ENCODE data around the gene AGTRAP.
A peak's percentile ranks its signal among the peaks of the same experiment; 100 is the strongest.

Gene AGTRAP

GRCh38 chr1:11706292-11706691 lies 29.6 kb upstream of the AGTRAP start:
- Histone ChIP-seq H3K4me1 (ENCODE audit: control extremely low read depth in 1 of 4, control insufficient read depth in 4 of 4, insufficient read depth in 4 of 4, low read length in 3 of 4) (peaks cover 0 to 7% (median 1%) of the 10 kb centered on the region in 4 experiments), H3K36me3 (ENCODE audit: control insufficient read depth in 4 of 4, insufficient read depth in 4 of 4, low read length in 3 of 4) (no peaks in the 10 kb centered on the region), H3K27me3 (replicated peaks in 2 of 5; ENCODE audit: control insufficient read depth in 4 of 5, insufficient read depth in 5 of 5, low read length in 4 of 5) (peaks cover 0 to 35% (median 21%) of the 10 kb centered on the region in 5 experiments), H3K27ac (ENCODE audit: insufficient read depth in 1 of 2, low read depth in 1 of 2, low read length in 2 of 2, poor library complexity in 1 of 2, severe bottlenecking in 2 of 2) (no peak overlapping the region), H3K4me3 (ENCODE audit: control insufficient read depth in 1 of 7, extremely low read depth in 1 of 7, insufficient read depth in 4 of 7, low read depth in 2 of 7, low read length in 6 of 7) (no peak overlapping the region), H3K9me3 (ENCODE audit: control extremely low read depth in 1 of 5, control insufficient read depth in 4 of 5, insufficient read depth in 2 of 5, low read depth in 1 of 5, low read length in 4 of 5) (no peaks in the 10 kb centered on the region)
- DNase-seq: no peak
- 96% methylated on average over 13 of the region's 14 CpGs for WGBS (ENCODE audit: insufficient coverage)
- CTCF ChIA-PET: interaction anchor here (0.7 to 5.2 kb wide), 4 partner anchors 14 to 24 kb away, joined by 3 to 24 read pairs (median 6); no protein-coding TSS in a partner anchor
- POLR2A ChIA-PET: no interaction called here

GRCh38 chr1:11707621-11708276 lies 28.2 kb upstream of the AGTRAP start:
- no peaks in the 10 kb centered on the region for H3K9me3 ChIP-seq (ENCODE audit: control extremely low read depth in 1 of 5, control insufficient read depth in 4 of 5, insufficient read depth in 2 of 5, low read depth in 1 of 5, low read length in 4 of 5)
- peaks cover 0 to 4% (median 1%) of the 10 kb centered on the region in 4 experiments for H3K4me1 ChIP-seq (ENCODE audit: control extremely low read depth in 1 of 4, control insufficient read depth in 4 of 4, insufficient read depth in 4 of 4, low read length in 3 of 4)
- no peak overlapping the region for H3K4me3 ChIP-seq (ENCODE audit: control insufficient read depth in 1 of 7, extremely low read depth in 1 of 7, insufficient read depth in 4 of 7, low read depth in 2 of 7, low read length in 6 of 7)
- peaks cover 0 to 24% (median 20%) of the 10 kb centered on the region in 5 experiments for H3K27me3 ChIP-seq (replicated peaks in 2 of 5; ENCODE audit: control insufficient read depth in 4 of 5, insufficient read depth in 5 of 5, low read length in 4 of 5)
- ChIA-PET CTCF (interaction anchor here (0.9 to 5.2 kb wide), 8 partner anchors 10 to 96 kb away, joined by 3 to 24 read pairs (median 6); partner anchors contain the start of gene FBXO6), POLR2A (no interaction called here)
- peak; percentile 35 to 70 (median 70) for DNase-seq
- no peaks in the 10 kb centered on the region for H3K36me3 ChIP-seq (ENCODE audit: control insufficient read depth in 4 of 4, insufficient read depth in 4 of 4, low read length in 3 of 4)
- H3K27ac ChIP-seq (ENCODE audit: insufficient read depth in 1 of 2, low read depth in 1 of 2, low read length in 2 of 2, poor library complexity in 1 of 2, severe bottlenecking in 2 of 2): no peak overlapping the region
- WGBS (ENCODE audit: insufficient coverage): 46% methylated on average over 14 of the region's 17 CpGs

- no peak overlapping the region for H3K4me3 ChIP-seq (ENCODE audit: control insufficient read depth in 1 of 7, extremely low read depth in 1 of 7, insufficient read depth in 4 of 7, low read depth in 2 of 7, low read length in 6 of 7)
- peak in 2 of 3 donors; percentile 50 to 73 for DNase-seq
- H3K27me3 ChIP-seq (replicated peaks in 2 of 5; ENCODE audit: control insufficient read depth in 4 of 5, insufficient read depth in 5 of 5, low read length in 4 of 5): peaks cover 0 to 18% (median 15%) of the 10 kb centered on the region in 5 experiments
- H3K9me3 ChIP-seq (ENCODE audit: control extremely low read depth in 1 of 5, control insufficient read depth in 4 of 5, insufficient read depth in 2 of 5, low read depth in 1 of 5, low read length in 4 of 5): no peaks in the 10 kb centered on the region
- H3K36me3 ChIP-seq (ENCODE audit: control insufficient read depth in 4 of 4, insufficient read depth in 4 of 4, low read length in 3 of 4): no peaks in the 10 kb centered on the region
- CTCF ChIA-PET: interaction anchor here (1.0 to 5.2 kb wide), 7 partner anchors 11 to 55 kb away, joined by 3 to 24 read pairs (median 6); partner anchors contain the start of gene FBXO2
- POLR2A ChIA-PET: interaction anchor here (1.2 kb wide), 1 partner anchor 45 kb away, joined by 3 read pairs; the partner anchor contains the start of gene FBXO6
- no peak overlapping the region for H3K27ac ChIP-seq (ENCODE audit: insufficient read depth in 1 of 2, low read depth in 1 of 2, low read length in 2 of 2, poor library complexity in 1 of 2, severe bottlenecking in 2 of 2)
- whole genome bisulfite sequencing (ENCODE audit: insufficient coverage): 88% methylated on average over 10 of the region's 11 CpGs
- H3K4me1 ChIP-seq (ENCODE audit: control extremely low read depth in 1 of 4, control insufficient read depth in 4 of 4, insufficient read depth in 4 of 4, low read length in 3 of 4): peaks cover 0 to 4% (median 1%) of the 10 kb centered on the region in 4 experiments
Measured at GRCh38 chr1:11708554-11709350, 27.2 kb upstream of the AGTRAP start.

- DNase-seq: no peak
- Histone ChIP-seq H3K4me3 (ENCODE audit: control insufficient read depth in 1 of 7, extremely low read depth in 1 of 7, insufficient read depth in 4 of 7, low read depth in 2 of 7, low read length in 6 of 7) (no peak overlapping the region), H3K27me3 (replicated peaks in 2 of 5; ENCODE audit: control insufficient read depth in 4 of 5, insufficient read depth in 5 of 5, low read length in 4 of 5) (peaks cover 0 to 13% (median 0%) of the 10 kb centered on the region in 5 experiments), H3K36me3 (ENCODE audit: control insufficient read depth in 4 of 4, insufficient read depth in 4 of 4, low read length in 3 of 4) (no peaks in the 10 kb centered on the region), H3K9me3 (ENCODE audit: control extremely low read depth in 1 of 5, control insufficient read depth in 4 of 5, insufficient read depth in 2 of 5, low read depth in 1 of 5, low read length in 4 of 5) (no peaks in the 10 kb centered on the region), H3K27ac (ENCODE audit: insufficient read depth in 1 of 2, low read depth in 1 of 2, low read length in 2 of 2, poor library complexity in 1 of 2, severe bottlenecking in 2 of 2) (no peak overlapping the region), H3K4me1 (ENCODE audit: control extremely low read depth in 1 of 4, control insufficient read depth in 4 of 4, insufficient read depth in 4 of 4, low read length in 3 of 4) (peaks cover 0 to 4% (median 1%) of the 10 kb centered on the region in 4 experiments)
- CTCF ChIA-PET: interaction anchor here (0.8 to 5.2 kb wide), 9 partner anchors 9 to 59 kb away, joined by 3 to 24 read pairs (median 3); partner anchors contain the start of gene MAD2L2
- WGBS (ENCODE audit: insufficient coverage): 100% methylated on average over 5 of the region's 5 CpGs
- POLR2A ChIA-PET: no interaction called here
Measured at GRCh38 chr1:11711490-11711889, 24.4 kb upstream of the AGTRAP start.

- no peak for DNase-seq
- Histone ChIP-seq H3K4me3 (ENCODE audit: control insufficient read depth in 1 of 7, extremely low read depth in 1 of 7, insufficient read depth in 4 of 7, low read depth in 2 of 7, low read length in 6 of 7) (no peak overlapping the region), H3K27me3 (replicated peaks in 2 of 5; ENCODE audit: control insufficient read depth in 4 of 5, insufficient read depth in 5 of 5, low read length in 4 of 5) (peaks cover 0 to 12% (median 0%) of the 10 kb centered on the region in 5 experiments), H3K36me3 (ENCODE audit: control insufficient read depth in 4 of 4, insufficient read depth in 4 of 4, low read length in 3 of 4) (no peaks in the 10 kb centered on the region), H3K27ac (ENCODE audit: insufficient read depth in 1 of 2, low read depth in 1 of 2, low read length in 2 of 2, poor library complexity in 1 of 2, severe bottlenecking in 2 of 2) (no peak overlapping the region), H3K9me3 (ENCODE audit: control extremely low read depth in 1 of 5, control insufficient read depth in 4 of 5, insufficient read depth in 2 of 5, low read depth in 1 of 5, low read length in 4 of 5) (no peaks in the 10 kb centered on the region), H3K4me1 (ENCODE audit: control extremely low read depth in 1 of 4, control insufficient read depth in 4 of 4, insufficient read depth in 4 of 4, low read length in 3 of 4) (peaks cover 0 to 4% (median 1%) of the 10 kb centered on the region in 4 experiments)
- POLR2A ChIA-PET: no interaction called here
- CTCF ChIA-PET: interaction anchor here (1.8 kb wide), 1 partner anchor 47 kb away, joined by 6 read pairs; no protein-coding TSS in a partner anchor
- 94% methylated on average over 8 of the region's 8 CpGs for WGBS (ENCODE audit: insufficient coverage)
Measured at GRCh38 chr1:11712285-11712684, 23.7 kb upstream of the AGTRAP start.

GRCh38 chr1:11713095-11713494 lies 22.8 kb upstream of the AGTRAP start:
- H3K4me1 ChIP-seq (ENCODE audit: control extremely low read depth in 1 of 4, control insufficient read depth in 4 of 4, insufficient read depth in 4 of 4, low read length in 3 of 4): no peaks in the 10 kb centered on the region
- DNase-seq: no peak
- WGBS (ENCODE audit: insufficient coverage): 91% methylated on average over 7 of the region's 11 CpGs
- H3K4me3 ChIP-seq (ENCODE audit: control insufficient read depth in 1 of 7, extremely low read depth in 1 of 7, insufficient read depth in 4 of 7, low read depth in 2 of 7, low read length in 6 of 7): no peak overlapping the region
- no peak overlapping the region for H3K27ac ChIP-seq (ENCODE audit: insufficient read depth in 1 of 2, low read depth in 1 of 2, low read length in 2 of 2, poor library complexity in 1 of 2, severe bottlenecking in 2 of 2)
- peaks cover 0 to 12% (median 0%) of the 10 kb centered on the region in 5 experiments for H3K27me3 ChIP-seq (replicated peaks in 2 of 5; ENCODE audit: control insufficient read depth in 4 of 5, insufficient read depth in 5 of 5, low read length in 4 of 5)
- H3K9me3 ChIP-seq (ENCODE audit: control extremely low read depth in 1 of 5, control insufficient read depth in 4 of 5, insufficient read depth in 2 of 5, low read depth in 1 of 5, low read length in 4 of 5): no peaks in the 10 kb centered on the region
- ChIA-PET CTCF (no interaction called here), POLR2A (interaction anchor here (0.7 kb wide), 1 partner anchor 217 kb away, joined by 5 read pairs; no protein-coding TSS in a partner anchor)
- H3K36me3 ChIP-seq (ENCODE audit: control insufficient read depth in 4 of 4, insufficient read depth in 4 of 4, low read length in 3 of 4): no peaks in the 10 kb centered on the region
